T-helper 1 cell treated with Interleukin-12 subunit alpha and Interleukin-12 subunit beta and Interleukin-4 antibody, amounts not matched to agents 30 μg/mL and 1 μg/mL, for 36 hours (primary cell): ENCODE measurements around the gene GPSM3.

Source experiments
- H3K27ac Mint-ChIP-seq: one replicate; pipeline ENCODE4 v1.8.0; 2021; ENCODE audit warnings: mild to moderate bottlenecking, mixed read lengths
- H3K27me3 Mint-ChIP-seq: one replicate; pipeline ENCODE4 v1.8.0; 2021; ENCODE audit warnings: low read depth, mixed read lengths
- H3K36me3 Mint-ChIP-seq: one replicate; pipeline ENCODE4 v1.8.0; 2021; ENCODE audit warnings: low read depth, mixed read lengths
- H3K4me1 Mint-ChIP-seq: one replicate; pipeline ENCODE4 v1.8.0; 2021; ENCODE audit warnings: low read depth, mixed read lengths
- H3K4me3 Mint-ChIP-seq: one replicate; pipeline ENCODE4 v1.8.0; 2021; ENCODE audit warnings: mild to moderate bottlenecking, moderate library complexity, mixed read lengths
- H3K9me3 Mint-ChIP-seq: one replicate; pipeline ENCODE4 v1.8.0; 2021; ENCODE audit warnings: mixed read lengths

GPSM3 gene

DNA sequence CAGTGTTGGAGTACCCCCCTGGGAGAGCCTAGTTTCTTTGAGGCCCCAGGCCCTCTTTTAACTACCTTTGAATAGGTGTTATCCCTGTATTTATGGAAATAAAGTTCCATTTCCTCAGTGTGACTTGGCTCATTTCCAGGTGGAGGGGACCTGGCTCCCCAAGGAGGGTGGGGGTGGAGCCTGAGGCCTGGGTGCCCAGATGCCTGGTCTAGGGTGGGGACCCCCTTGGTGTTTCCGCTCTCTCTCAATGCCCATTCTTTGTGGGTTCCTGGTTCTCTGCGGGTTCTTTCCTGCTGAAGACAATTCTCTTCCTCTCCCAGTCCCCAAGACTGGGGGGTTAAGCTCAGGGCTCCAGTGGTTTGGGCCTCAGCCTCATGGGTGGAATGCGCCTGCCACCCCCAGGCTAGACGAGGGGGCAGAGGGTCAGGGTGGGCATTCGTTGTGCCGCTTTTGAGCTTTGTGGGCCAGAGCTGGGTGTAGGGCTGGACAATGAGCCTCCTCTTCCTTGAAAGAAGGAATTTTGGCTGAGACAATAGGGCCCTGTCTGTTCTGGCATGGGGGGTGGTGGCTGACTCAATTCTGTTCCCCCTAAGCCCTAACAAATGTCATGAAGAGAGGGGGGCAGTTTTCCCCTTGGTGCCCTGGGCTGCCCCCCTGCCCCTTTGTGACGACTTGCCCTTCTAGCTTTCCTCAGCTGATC, 28.7 kb downstream of the GPSM3 start:
- Mint-ChIP-seq H3K9me3 (no peaks in the 10 kb centered on the region), H3K4me3 (no peak overlapping the region), H3K4me1 (no peaks in the 10 kb centered on the region), H3K27me3 (no peaks in the 10 kb centered on the region), H3K36me3 (peaks cover 9% of the 10 kb centered on the region), H3K27ac (no peak overlapping the region)

DNA sequence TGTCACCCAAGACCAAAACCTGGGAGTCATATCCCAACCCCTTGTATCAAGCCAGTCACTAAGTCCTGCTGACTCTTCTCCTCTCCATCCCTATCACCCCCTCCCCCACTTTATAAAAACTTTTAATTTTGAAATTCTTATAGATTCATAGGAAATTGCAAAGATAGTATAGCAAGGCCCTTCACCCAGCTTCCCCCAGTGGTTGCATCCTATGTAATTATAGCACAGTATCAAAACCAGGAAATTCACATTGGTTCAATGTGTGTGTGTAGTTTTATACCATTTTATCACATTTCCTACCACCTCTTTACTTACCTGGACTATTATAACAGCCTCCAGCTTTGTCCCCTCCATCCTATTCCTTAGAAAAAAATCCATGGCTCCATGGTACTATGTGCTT, 34.4 kb downstream of the GPSM3 start:
- Mint-ChIP-seq H3K27ac (no peak overlapping the region), H3K9me3 (no peaks in the 10 kb centered on the region), H3K4me3 (no peak overlapping the region), H3K4me1 (peaks cover 13% of the 10 kb centered on the region), H3K36me3 (peaks cover 13% of the 10 kb centered on the region), H3K27me3 (peaks cover 2% of the 10 kb centered on the region)

DNA sequence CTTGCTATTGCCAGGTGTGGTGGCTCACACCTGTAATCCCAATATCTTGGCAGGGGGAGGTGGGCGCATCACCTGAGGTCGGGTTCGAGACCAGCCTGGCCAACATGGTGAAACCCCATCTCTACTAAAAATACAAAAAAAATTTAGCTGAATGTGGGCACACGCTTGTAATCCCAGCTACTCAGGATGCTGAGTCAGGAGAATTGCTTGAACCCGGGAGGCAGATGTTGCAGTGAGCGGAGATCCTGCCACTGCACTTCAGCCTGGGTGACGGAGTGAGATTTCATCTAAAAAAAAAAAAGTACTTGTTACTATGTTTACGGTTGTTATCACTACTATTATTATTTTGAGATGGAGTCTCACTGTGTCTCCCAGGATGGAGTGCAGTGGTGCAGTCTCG, 35.6 kb downstream of the GPSM3 start:
- Mint-ChIP-seq H3K27ac (no peak overlapping the region), H3K4me3 (no peak overlapping the region), H3K9me3 (no peaks in the 10 kb centered on the region), H3K27me3 (peaks cover 10% of the 10 kb centered on the region), H3K36me3 (peaks cover 13% of the 10 kb centered on the region), H3K4me1 (peaks cover 16% of the 10 kb centered on the region)

DNA sequence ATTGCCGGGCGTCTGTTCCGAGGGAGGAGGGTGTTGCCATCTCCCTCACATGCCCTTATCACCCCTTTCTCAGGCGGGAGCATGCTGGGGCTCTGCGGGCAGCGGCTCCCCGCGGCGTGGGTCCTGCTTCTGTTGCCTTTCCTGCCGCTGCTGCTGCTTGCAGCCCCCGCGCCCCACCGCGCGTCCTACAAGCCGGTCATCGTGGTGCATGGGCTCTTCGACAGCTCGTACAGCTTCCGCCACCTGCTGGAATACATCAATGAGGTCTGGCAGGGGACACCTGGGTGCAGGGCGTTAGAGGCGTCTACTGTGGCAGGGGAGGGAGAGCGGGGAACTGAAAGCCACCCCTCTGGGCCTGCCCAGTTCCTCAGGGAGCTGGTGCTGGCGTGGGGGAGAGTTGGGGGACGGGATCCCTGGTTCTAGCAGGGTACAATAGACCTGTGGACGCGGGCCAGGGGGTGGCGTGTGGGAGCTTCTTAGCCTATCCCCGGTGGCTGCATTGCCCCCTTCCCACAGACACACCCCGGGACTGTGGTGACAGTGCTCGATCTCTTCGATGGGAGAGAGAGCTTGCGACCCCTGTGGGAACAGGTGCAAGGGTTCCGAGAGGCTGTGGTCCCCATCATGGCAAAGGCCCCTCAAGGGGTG, 37.8 kb downstream of the GPSM3 start:
- H3K9me3 Mint-ChIP-seq = no peaks in the 10 kb centered on the region
- peaks cover 21% of the 10 kb centered on the region for H3K4me1 Mint-ChIP-seq
- peaks cover 27% of the 10 kb centered on the region for H3K27me3 Mint-ChIP-seq
- H3K27ac Mint-ChIP-seq = peak overlapping the region; percentile 87
- H3K36me3 Mint-ChIP-seq = peaks cover 15% of the 10 kb centered on the region
- peak overlapping the region; percentile 97 for H3K4me3 Mint-ChIP-seq

DNA sequence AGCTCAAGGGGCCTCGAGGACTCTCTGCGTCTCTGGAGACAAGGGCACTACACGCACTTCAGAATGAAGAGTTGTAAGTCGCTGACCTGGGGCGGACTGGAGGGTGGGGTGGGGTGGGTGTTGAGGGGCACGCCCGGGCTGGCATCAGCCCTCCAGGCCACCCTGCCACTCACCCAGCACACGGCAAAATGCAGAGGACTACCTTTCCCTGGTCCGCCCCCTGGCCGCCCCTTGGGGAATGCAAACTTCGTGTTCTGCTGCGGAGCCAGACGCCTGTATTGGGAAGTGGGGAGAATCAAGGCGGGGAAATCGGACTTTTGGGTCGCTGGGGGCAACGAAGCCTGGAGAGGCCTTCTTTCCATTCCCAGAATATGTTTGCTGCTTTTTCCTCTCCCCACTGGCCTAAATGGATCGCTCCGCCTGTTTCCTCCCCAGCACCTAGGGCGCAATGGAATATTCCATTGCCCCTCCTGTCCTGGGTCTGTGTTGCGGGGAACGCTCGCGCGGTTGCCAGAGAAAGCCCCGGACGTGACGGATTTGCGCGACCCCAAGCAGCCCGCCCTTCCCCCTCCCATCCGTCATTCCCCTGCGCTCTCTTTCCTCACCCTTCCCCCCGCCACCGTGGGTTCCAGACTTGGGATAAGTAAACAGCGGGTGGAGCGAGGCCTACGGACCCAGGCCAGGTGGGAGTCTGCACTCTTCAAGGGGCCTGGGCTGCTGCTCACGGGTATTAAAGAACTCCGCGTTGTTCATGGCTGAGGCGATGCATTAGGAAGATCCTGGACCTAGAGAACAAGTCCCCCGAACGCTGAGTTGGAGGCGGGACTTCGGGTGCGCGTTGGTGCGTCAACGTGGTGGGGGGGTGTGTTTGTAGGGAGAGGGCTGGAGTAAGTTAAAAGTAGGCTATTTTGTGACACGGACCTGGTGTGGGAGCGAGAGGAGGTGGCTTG, 38.6 kb downstream of the GPSM3 start, which contains the start of gene PPT2:
PPT2 (plus strand) TSS at position 578 of the 950 bp plus-strand sequence. CDS start 454 bp downstream, outside the sequence.
- Mint-ChIP-seq H3K27me3 (peaks cover 31% of the 10 kb centered on the region), H3K4me3 (peak within 1 kb of the TSS; percentile 97), H3K4me1 (peaks cover 23% of the 10 kb centered on the region), H3K9me3 (no peaks in the 10 kb centered on the region), H3K27ac (peak within 1 kb of the TSS; percentile 87), H3K36me3 (peaks cover 18% of the 10 kb centered on the region)

DNA sequence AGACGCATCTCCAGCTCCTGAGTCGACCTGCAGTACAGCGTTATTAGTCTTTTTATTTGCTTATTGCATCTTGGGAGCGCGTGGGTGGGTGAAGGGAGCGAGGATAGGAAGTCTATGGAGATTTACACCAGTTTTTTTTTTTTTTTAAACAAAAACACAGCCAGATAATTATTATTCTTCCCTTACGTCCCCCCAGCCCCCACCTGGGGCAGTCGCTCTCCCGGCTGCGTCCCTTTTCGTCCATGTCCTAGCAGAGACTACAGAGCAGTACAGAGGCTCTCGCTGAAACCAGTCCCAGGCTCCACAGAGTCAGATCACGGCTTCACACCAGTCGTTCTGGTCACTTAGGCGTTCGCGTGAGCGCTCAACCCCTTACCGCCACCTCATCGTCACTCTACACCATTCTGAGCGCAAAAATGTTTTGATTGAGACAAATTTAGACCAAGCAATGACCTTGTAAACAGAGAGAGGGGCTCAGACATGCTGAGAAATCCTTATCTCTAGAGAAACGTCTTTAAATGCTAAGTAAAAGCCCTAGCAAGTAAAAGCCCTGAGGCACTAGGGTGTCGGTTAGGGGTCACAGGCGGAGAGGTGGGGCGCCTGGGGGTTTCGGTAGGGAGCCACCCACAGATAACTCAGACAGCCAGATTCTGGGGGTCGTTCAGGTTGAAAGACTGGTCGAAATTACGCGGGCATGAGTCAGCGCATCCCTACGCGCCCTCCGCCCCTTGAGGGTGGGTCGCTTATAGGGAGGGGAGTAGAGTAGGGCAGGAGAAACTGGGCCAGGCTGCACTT, 39.5 kb downstream of the GPSM3 start:
- H3K36me3 Mint-ChIP-seq = peaks cover 12% of the 10 kb centered on the region
- H3K27me3 Mint-ChIP-seq = peaks cover 40% of the 10 kb centered on the region
- peak overlapping the region; percentile 52 for H3K4me3 Mint-ChIP-seq

DNA sequence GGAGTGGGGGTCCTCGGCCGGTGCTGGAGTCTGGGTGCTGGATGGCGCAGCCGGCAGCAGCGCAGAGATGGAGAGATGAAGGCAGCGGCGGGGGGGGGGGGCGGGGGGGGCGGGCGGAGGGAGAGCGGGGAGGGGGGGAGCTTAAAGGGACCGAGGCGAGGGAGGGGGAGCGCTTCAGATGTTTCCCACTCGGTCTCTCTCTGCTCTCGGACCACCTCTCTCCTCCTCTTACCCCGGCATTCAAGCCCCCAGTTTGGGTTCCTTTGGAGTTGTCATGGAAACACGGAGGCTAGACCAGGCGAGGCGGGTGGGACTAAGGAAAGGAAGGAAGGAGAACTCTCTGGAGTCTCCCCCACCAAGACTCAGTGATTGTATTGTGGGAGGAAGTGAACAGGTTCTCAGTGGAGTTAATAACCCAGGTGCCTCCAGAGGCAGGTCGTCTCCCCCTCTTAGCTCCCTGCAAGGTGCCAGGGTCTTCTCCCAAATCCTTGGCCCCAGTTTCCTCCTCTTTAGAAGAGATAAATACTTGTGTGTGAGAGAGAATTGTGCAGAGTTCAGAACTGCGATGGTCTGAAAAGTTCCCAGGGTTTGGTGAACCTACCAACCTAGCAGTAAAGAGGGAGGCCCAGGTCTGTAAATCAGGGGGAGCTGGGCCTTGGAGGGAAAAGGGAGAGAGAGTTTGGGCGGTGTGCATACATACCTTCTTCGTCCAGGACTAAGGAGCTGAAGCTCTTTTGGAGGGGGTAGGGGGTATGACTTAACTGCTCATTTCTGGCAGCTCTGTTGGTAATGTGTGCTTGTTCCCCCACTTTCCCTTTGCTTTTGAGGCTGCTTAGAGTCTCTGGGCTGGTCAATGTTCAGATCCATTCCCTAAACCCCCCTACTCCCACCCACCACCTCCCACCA, 40.3 kb downstream of the GPSM3 start, which contains the start of gene PRRT1:
PRRT1 (minus strand) TSS at position 77 of the 906 bp plus-strand sequence. CDS start 112 bp downstream, outside the sequence.
- Mint-ChIP-seq H3K27ac (peak within 1 kb of the TSS; percentile 44), H3K27me3 (peaks cover 48% of the 10 kb centered on the region), H3K36me3 (peaks cover 6% of the 10 kb centered on the region), H3K4me1 (peaks cover 34% of the 10 kb centered on the region), H3K4me3 (peak within 1 kb of the TSS; percentile 12), H3K9me3 (no peaks in the 10 kb centered on the region)

More for the DNA sequence above, 39.5 kb downstream of the GPSM3 start:
- Mint-ChIP-seq H3K9me3 (no peaks in the 10 kb centered on the region), H3K27ac (peak overlapping the region; percentile 66), H3K4me1 (peaks cover 31% of the 10 kb centered on the region)

DNA sequence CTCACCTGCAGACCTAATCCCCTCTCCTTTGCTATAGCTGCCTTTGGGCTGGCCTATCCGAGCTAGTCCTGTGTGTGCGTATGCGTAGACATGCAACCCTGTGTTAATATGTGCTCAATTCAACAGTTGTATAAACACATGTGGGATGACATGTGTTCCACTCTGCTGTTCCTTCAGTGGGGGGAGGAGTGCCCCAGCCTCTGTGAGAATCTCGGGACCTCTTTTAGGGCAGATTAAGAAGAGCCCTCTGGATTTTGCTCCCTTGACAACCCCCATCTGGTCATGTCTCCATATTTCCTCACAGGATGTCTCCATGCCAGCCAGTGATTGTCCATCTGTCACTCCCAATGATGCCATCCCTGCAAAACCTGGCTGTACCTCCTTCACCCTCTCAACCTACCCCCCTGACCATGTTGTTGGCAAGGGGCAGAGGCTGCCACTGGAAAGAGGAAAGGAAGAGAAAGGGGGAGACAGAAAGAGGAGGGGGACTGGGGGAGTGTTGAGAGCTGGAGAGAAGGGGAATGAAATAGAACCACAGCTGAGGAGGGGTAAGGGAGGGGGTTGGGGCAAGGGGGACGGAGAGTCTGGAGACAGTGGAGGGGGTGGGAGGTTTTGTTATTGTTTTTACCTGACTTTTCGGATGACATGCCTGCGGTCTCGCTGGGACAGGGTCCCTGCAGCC, 41.1 kb downstream of the GPSM3 start:
- Mint-ChIP-seq H3K4me1 (peaks cover 35% of the 10 kb centered on the region), H3K27me3 (peaks cover 56% of the 10 kb centered on the region), H3K27ac (peak overlapping the region; percentile 44), H3K4me3 (no peak overlapping the region), H3K9me3 (no peaks in the 10 kb centered on the region), H3K36me3 (peaks cover 6% of the 10 kb centered on the region)

DNA sequence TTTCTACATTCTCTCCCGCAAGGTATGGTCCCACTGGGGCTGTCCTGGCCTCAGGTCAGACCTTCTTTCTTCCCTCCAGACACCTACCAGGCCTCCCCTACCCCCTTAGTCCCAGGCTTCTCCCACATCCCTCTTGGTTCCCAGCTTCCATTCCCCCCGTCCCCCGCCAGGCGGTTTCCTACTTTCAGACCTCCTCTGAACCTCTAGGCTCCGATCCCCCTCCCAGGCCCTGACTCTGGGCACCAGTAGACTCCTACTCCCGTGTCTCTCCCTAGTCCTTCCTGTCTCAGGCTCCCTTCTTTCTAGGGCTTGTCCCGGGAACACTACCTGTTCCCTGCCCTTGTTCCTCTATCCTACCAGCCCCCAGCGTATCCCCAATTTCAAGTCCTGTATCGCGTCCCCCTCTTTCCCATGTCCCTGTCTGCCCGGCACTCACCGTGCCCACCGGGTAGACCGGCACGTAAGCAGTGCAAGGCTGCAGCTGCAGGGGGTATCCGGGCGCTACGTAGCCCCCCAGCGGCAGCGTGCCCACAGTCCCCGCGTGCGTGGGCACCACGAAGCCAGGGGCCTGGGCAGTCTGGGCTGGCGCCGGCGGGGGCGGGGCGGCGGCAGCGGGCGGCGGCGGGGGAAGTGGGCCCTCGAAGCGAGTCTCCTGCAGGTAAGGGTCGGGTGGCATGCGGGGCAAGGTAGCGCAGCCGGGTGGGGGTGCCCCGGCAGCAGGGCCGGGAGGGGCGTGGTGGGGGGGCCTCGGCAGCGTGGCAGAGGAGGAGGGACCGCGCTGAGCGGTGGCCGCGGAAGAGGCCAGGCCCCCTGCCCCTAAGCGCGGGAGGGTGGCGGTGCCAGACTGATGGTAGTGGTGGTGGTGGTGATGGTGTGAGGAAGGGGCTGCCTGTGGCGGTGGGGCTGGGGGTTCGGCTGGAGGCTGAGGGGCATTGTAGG, 42.2 kb downstream of the GPSM3 start:
- no peaks in the 10 kb centered on the region for H3K9me3 Mint-ChIP-seq
- H3K4me1 Mint-ChIP-seq = peaks cover 33% of the 10 kb centered on the region
- H3K27me3 Mint-ChIP-seq = peaks cover 63% of the 10 kb centered on the region
- peaks cover 6% of the 10 kb centered on the region for H3K36me3 Mint-ChIP-seq
- H3K4me3 Mint-ChIP-seq = peak overlapping the region; percentile 51
- peak overlapping the region; percentile 0 for H3K27ac Mint-ChIP-seq

DNA sequence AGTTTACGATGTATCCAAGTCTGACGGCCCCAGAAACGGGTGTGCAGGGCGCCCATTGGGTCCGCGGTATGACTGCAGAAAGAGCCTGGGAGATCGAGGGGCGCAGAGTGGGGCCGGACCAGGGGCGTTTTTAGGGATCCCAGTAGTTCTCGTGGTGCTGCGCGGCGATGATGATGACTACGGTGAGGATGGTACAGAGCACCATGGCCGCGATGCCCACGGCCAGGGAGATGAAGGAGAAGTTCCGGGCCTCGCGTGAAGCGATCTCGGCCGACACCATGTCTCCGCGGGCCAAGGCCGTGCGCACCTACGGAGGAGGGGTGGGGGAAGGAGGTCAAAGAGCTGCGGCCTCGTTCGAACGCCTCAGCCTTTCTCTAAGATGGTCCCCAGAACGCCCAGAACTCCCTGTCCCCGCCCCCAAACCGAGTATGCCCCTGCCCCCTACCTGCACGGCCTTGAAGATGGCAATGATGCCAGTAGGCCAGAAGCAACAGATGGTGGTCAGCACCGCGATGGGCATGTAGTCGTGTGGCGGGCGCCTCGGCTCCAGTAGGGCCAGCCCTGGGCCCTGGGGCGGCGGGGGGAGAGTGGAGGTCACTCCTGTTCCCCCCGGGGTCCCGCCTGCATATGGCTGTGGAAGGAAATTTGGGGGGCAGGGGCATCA, 43.2 kb downstream of the GPSM3 start:
- Mint-ChIP-seq H3K27ac (peak overlapping the region; percentile 68), H3K9me3 (no peaks in the 10 kb centered on the region), H3K4me1 (peaks cover 27% of the 10 kb centered on the region), H3K27me3 (peaks cover 63% of the 10 kb centered on the region), H3K36me3 (peaks cover 6% of the 10 kb centered on the region), H3K4me3 (peak overlapping the region; percentile 80)

DNA sequence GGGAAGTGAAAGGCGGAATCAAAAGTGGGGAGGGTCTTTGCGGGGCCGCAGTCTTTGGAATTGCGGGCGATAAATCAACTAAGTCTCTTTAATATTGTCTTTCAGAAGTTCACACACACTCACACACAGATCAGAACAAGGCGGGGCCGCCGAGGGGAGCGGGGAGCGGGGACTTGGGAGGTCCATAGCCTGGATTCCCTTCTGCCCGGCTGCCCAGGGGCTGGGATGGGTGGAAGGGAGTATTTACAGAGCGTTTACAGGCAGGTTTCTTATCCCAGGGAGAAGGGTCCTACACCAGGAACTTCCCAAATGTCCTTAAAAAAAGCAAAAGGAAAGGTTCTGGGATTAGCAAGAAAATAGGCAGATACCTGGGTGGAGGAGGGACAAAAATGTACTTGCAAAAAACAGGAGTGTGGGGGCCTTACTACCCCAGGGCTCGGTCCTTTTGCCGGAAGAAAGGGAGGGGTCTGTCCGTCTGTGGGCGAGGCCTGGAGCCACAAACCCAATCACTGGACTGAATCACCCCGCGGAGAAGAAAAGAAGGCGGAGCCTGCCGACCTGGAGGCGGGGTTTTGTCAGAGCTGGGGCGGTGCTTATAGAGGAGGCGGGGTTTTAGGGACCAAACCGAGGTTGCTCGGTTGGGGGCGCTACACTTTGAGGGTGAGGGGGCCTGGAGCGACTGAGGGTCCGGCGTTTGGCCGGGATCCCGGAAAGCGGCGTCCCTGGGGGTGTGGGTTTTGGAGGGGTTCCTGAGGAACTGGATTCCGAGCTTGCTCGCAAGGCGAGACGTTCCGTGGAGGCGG, 44.0 kb downstream of the GPSM3 start:
- Mint-ChIP-seq H3K27me3 (peaks cover 63% of the 10 kb centered on the region), H3K27ac (peak overlapping the region; percentile 68), H3K9me3 (no peaks in the 10 kb centered on the region), H3K4me1 (peaks cover 24% of the 10 kb centered on the region), H3K4me3 (peak overlapping the region; percentile 80), H3K36me3 (peaks cover 6% of the 10 kb centered on the region)
